ENCODE measurements around the gene RAP1GAP2.
A peak's percentile ranks its signal among the peaks of the same experiment; 100 is the strongest.

RAP1GAP2 gene

GRCh38 chr17:2921443-2921842 lies 125.2 kb downstream of the RAP1GAP2 start:
- no peak for DNase-seq

DNA sequence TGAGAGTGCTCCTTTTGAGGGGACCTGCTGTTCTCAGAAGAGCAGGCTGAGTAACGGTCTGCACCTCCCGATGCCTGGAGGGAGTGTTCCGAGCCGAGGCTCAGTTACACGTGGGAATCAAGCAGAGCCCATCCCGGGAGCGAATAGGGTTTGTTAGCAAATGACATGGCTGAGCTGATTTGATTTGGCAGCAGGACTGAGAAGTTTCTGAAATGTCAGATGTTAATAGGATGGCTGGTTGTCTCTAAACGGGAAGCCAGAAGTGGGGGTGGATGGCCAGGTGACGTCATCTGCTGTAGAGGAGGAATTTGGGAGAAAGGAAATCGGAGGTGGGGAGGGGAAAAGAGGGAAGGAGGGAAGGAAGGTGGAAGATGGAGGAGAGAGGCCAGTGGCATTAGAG lies 128.0 kb downstream of the RAP1GAP2 start:
- DNase-seq = no peak

- DNase-seq = no peak
Measured at GRCh38 chr17:2925011-2925410, 128.8 kb downstream of the RAP1GAP2 start.

- no peak for DNase-seq
Measured at GRCh38 chr17:2926019-2926650, 129.9 kb downstream of the RAP1GAP2 start.

- DNase-seq = no peak
Measured at GRCh38 chr17:2928294-2928890, 132.2 kb downstream of the RAP1GAP2 start.

DNA sequence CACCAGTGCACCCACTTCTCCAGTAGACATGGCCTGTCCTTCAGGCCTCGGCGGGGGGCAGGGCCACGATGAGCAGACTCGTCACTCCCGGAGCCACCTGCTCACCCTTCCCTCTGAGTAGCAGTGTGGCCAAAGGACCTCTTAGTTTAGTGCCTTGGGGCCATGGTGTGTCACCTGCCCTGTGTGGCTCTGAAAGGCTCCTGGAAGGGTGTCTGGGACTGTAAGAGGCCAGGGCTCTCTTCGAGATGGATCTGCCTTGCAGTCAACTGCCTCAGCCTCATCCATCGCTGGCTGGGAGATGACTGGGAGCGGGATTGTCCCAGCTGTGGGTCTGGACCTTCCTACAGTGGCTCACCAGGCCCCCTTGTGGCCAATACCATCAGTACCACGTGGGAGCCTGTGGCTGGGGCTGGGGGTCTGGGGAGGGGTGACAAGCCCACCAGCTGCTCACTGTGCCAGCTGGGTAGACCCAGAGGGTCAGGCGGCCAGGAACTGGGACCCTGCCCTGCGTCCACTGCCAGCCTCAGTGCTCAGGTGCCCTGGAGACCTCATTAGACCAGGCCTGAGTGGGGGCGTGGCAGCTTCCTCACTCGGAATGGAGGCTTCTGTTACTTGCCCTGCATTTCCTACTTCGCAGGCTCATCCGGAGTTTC lies 133.8 kb downstream of the RAP1GAP2 start:
- DNase-seq = peak; percentile 20

GRCh38 chr17:2931876-2932275 lies 135.6 kb downstream of the RAP1GAP2 start:
- DNase-seq = no peak

DNA sequence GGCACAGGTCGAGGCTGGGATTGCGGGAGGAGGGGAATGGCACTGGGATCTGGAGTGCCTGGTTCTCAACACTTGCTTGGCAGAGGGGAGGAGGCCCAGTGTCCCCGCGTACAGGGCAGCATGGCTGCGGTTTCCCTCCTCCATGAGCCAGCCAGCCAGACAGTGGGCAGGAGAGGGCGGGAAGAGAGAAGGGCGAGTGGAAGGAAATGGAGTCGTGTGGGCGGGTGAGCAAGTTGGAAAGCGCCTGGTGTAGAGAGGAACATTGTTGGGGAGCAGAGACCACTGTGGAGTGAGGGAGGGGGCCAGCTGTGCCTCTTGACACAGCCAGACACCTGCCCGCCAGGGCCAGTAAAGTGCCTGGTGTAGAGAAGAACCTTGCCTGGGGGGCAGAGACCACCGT lies 136.7 kb downstream of the RAP1GAP2 start:
- DNase-seq = no peak

GRCh38 chr17:2933606-2934005 lies 137.4 kb downstream of the RAP1GAP2 start:
- no peak for DNase-seq

DNA sequence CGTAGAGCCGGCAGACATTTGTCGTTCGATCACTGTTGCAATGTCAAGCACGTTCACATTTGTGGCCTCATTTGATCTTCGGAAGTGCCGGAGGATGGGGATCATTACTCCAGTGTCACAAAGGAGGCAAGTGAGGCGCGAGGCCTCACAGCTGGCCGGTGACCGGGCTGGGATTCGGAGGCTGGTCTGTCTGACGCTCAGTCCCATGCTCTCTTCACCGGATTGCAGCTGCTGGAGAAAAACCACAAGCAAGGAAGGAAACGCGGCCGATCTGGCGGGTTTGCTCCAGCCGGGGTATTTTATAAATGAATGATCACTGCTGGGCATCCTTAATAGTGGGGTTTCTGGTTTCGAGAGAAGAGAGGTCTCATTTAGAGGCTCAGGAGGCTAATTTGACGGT lies 139.4 kb downstream of the RAP1GAP2 start:
- DNase-seq = no peak

DNA sequence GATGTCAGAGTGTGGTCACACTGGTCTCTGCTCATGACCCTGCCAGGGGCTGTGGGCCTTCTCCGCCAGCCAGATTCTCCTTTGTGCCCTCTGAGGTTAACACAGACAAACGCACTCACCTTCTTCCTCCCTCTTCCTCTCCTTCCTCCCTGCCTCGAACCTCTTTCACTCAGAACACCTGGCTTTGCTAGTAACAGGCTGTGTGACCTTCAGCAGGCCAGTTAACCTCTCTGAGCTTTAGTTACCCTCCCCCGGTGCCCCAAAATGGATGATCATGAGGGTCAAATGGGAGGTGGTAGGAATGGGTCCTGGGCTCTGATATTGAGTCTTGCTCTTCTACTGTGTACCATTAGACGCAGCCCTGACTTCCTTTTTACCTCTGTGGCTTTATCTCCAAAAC lies 140.1 kb downstream of the RAP1GAP2 start:
- no peak for DNase-seq

DNA sequence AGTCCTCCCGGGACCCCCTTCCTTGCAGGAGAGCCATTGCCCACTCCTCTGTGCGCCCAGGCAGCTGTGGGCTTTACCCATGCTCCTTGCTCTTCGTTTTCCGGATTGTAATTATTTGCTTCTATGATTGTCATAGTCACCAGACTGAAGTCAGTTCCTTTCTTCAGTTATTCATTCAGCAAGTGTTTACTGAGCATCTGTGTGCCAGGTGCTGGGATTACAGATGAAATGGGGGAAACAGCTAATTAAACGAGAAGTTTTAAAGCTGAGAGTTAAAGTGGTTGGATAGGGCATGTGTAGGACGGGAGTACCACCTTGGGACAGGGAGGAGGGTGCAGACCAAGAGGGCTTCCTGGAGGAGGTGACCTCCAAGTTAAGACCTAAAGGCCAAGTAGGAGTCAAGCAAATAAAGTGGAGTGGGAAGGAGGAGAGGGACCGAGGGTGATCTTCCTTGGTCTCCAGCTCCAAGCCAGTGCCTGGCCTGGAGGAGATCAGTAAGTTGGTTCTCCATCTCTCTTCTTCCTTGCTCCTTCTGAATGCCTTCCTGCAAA lies 140.6 kb downstream of the RAP1GAP2 start:
- DNase-seq = no peak

DNA sequence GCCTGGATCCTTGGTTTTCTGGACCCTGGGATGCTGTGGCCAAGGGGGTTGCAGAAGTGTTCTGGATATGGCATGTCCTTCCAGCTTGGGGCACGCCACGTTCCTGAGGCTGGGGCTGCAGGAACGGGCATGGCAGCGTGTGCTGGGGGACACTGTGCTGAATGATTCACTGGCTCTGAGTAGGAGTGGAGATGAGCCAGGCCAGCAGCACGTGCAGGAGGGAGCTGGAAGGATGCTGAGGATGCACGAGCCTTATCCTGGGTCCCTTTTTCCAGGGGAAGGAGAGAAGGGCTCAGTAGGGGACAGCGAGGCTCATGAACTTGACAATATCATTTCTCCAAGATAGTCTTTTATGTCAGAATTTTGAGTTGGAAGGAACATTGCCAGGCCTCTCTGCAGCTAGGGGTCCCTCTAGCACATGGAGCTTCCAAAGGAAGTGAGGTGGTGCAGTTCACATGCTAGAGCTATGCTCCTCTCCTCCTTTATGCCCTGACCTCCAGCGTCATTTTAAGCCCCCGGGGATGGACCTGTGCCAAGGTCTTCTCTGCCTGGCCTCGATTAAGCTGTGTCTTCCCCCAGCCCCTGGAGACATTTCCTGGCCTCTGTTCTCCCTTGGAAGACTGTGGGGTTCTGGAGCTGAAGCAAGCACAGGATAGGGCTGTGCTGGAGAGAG lies 141.2 kb downstream of the RAP1GAP2 start:
- no peak for DNase-seq

DNA sequence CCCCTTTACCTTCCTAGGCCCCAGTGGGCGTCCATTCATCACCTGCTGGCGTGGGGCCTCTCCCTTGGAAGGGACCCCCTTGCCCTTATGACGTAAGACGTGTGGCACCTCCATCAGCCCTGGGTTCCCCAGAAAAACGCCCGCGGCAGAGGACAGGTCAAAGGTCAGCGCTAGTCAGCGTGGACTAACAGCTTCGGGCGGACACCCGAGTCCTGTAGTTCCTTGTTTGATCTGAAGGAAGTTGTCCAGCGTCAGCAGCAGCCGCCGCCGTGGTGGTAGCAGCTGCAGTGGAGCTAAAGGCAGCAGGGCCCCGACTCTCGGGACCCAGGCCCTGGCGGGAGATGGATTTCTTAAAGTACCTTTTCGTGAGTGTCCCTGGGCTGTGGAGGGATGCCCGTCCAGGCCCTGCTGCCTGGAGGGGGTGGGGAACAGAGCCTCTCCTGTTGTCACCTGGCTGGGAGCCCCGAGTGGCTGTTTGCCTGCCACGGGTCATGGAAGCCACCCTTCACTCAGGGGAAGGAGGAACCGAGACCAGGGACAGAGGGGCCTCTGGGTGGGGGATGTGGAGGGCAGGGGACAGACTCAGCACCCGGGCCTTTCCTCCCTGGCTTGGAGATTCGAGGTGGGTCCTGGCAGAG lies 143.6 kb downstream of the RAP1GAP2 start:
- no peak for DNase-seq

GRCh38 chr17:2940352-2940751 lies 144.1 kb downstream of the RAP1GAP2 start:
- DNase-seq = no peak

DNA sequence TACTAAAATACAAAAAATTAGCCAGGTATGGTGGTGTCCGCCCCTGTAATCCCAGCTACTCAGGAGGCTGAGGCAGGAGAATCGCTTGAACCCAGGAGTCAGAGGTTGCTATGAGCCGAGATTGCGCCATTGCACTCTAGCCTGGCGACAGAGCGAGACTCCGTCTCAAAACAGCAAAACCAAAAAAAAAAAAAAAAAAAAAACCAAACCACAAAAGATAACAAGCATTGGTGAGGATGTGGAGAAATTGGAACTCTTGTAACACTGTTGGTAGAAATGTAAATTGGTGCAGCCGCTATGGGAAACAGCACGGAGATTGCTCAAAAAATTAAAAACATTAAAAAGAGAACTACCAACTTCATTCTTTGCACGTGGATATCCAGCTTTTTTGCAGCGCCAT lies 147.7 kb downstream of the RAP1GAP2 start:
- no peak for DNase-seq

DNA sequence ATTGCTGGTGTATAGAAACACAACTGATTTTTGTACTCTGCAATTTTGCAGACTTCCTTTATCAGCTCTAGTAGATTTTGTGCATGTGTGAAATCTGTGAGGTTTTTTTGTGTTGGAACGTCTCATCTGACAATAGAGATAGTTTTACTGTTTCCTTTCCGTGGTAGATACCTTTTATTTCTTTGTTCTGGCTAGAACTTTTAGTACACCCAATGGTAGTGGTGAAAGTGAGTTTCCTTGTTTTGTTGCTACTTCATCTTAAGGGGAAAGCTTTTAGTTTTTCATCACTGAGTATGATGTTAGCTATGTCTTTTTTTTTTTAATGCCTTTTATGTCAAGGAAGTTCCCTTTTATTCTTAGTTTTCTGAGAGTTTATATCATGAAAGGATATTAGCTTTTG lies 149.1 kb downstream of the RAP1GAP2 start:
- no peak for DNase-seq

DNA sequence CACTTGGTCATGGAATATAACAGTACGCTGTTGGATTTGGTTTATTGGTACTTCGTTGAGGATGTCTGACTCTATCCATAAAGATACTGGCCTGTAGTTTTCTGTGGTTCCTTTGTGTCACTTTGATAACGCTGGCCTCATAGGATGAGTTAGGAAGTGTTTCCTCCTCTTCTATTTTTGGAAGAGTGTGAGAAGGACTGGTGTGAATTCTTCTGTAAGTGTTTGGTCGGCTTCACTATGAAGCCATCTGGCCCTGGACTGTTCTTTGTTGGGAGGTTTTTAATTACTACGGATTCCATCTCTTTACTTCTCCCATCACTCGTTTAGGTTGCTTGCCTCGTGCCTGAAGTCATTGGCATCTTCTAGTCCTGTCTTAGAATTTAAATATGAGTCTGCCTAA lies 149.9 kb downstream of the RAP1GAP2 start:
- no peak for DNase-seq

- no peak for DNase-seq
Measured at GRCh38 chr17:2947588-2947950, 151.3 kb downstream of the RAP1GAP2 start.

DNA sequence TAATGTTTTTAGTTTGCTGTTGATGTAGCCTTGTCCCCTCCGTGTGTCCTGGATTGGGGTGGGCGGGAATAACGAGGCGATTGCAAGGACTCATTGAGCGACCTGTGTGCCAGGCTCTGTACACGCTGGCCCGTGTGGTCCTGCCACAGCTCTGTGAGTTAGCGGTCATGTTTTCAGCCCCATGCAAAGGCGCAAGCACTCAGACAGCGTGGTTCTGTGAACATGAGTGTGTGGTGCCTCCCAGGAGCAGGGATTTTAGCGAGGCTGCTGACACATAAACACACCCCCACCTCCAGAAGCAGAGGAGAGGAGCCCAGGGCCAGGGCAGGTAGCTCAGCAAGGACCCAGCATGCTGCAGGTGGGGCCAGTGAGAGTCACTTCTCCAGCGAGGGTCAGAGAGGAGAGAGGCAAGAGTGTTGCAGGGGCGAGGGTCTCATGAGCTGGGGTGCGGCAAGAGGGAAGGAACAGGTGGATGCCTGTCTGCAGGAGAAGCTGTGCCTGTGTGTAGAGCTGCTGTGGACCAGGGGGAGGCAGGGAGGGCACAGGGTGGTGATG lies 151.8 kb downstream of the RAP1GAP2 start:
- no peak for DNase-seq

- DNase-seq = no peak
Measured at GRCh38 chr17:2948721-2949468, 152.7 kb downstream of the RAP1GAP2 start.

DNA sequence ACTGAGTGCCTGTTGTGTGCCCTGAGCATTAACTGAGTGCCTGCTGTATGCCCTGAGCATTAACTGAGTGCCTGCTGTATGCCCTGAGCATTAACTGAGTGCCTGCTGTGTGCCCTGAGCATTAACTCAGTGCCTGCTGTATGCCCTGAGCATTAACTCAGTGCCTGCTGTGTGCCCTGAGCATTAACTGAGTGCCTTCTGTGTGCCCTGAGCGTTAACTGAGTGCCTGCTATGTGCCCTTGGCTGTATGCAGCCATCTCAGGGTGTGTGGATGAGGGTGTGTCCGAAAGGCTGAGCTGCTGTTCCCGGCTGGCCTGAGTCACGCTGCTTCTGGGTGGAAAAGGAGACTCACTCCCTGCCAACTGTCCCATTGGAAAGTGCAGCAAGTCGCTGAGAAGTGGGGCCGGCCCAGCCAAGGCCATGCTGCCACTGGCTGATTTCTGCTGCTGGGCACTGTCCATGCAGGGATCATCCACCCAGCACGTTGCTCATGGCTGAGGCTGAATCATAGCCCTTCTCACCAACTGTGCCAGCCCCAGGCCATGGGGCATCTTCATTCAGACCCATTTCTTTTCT lies 153.3 kb downstream of the RAP1GAP2 start:
- no peak for DNase-seq

Data from stimulated activated CD4-positive, alpha-beta T cell treated with anti-CD3 and anti-CD28 coated beads, Interleukin-1b, Interleukin-23, amount 100 ng/mL, for 48 hours (primary cell).